ENCODE measurements around the gene PHLDA2. TPM values are rescaled to one million over a fixed set of nuclear protein-coding genes. Genes with fewer than 3 reads are reported as not detected.

The PHLDA2 gene
- polyA plus RNA-seq, 1 of the 3 experiments (the other 2 are of a cell fraction), result 23.6 TPM

DNA sequence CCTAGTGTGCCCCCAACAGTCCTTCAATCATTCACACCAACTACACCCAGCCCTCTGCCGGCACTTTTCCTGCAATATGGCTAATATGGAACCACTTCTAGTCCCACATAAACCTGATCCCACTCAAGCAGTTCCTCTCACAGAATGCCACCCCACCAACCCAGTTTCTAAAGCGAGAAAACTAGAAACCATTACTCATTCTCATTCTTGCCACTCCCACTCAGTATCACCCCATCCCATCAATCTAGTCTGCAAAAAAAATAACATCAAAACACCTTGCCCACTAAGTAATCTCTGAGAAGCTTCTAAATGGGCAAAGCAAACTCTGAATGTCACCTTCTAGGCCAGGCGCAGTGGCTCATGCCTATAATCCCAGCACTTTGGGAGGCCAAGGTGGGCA, 45.1 kb upstream of the PHLDA2 start (continued):
- TF ChIP-seq, protein P1, sequence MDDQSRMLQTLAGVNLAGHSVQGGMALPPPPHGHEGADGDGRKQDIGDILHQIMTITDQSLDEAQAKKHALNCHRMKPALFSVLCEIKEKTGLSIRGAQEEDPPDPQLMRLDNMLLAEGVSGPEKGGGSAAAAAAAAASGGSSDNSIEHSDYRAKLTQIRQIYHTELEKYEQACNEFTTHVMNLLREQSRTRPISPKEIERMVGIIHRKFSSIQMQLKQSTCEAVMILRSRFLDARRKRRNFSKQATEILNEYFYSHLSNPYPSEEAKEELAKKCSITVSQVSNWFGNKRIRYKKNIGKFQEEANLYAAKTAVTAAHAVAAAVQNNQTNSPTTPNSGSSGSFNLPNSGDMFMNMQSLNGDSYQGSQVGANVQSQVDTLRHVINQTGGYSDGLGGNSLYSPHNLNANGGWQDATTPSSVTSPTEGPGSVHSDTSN (IDR thresholded peaks at IDR 0.05), result no peak
- no peak for TF ChIP-seq EZH2phosphoT487 (IDR thresholded peaks at IDR 0.05; ENCODE audit: borderline replicate concordance, low read depth)
- no peak for TF ChIP-seq POLR2AphosphoS5 (IDR thresholded peaks at IDR 0.05; ENCODE audit: low read depth, low read length)

DNA sequence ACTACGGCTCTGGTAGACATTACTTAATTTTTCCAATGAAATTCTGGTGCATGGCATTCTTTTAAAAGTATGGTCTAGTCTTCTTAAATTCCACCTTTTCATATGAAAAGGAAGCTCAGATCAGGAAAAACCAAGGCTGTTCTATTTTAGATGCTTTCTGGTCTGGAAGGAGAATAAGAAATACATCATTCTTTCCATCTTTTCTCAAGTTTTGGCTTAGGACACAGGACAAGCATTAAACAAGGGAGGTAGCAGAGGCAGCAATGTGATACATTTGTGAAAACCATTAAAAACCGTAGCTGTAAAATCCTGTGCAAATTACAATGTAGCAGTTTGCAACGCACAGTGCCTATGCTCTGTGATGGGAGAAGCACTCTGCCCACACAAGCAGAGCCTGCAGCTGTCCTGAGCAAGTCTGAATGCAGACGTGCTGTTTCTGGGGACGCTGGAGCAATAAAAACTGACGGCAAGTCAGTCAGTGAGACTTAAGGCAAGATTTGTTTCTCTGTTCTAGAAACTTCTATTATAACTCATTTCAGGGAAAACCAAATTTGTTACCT, 39.2 kb upstream of the PHLDA2 start:
- ChIA-PET CTCF (interaction anchor here (1.0 to 2.8 kb wide), 6 partner anchors 37 to 123 kb away, joined by 3 to 12 read pairs (median 4); no protein-coding TSS in a partner anchor), POLR2A (no interaction called here)
- Histone ChIP-seq H3K4me3 (ENCODE audit: low read depth in 2 of 2, low read length in 1 of 2) (no peak overlapping the region), H3K27ac (ENCODE audit: low read depth in 2 of 2, low read length in 1 of 2) (no peak overlapping the region), H3K79me2 (ENCODE audit: insufficient read depth) (peaks cover 75% of the 10 kb centered on the region), H3F3A (replicated peaks; ENCODE audit: insufficient read depth) (no peaks in the 10 kb centered on the region), H3K9ac (no peak overlapping the region), H3K4me1 (ENCODE audit: control insufficient read depth in 1 of 2, insufficient read depth in 2 of 2, low read depth in 1 of 2, low read length in 1 of 2) (no peaks in the 10 kb centered on the region), H3K4me2 (no peak overlapping the region), H3K9me3 (no peaks in the 10 kb centered on the region), H2AFZ (ENCODE audit: low read depth) (no peak overlapping the region), H3K36me3 (replicated peaks in 1 of 2; ENCODE audit: control insufficient read depth in 1 of 2, insufficient read depth in 2 of 2, low read length in 1 of 2) (peaks cover 67 to 90% of the 10 kb centered on the region in 2 experiments), H3K9me2 (no peaks in the 10 kb centered on the region), H4K20me1 (ENCODE audit: insufficient read depth) (no peaks in the 10 kb centered on the region), H3K27me3 (ENCODE audit: insufficient read depth) (no peaks in the 10 kb centered on the region)
- no peak for DNase-seq
- WGBS (ENCODE audit: low lambda C conversion rate), result 84% methylated on average over 6 of the region's 6 CpGs
- no peak for TF ChIP-seq GATA2 (CRISPR knock-in tag; IDR thresholded peaks at IDR 0.05)
- TF ChIP-seq TEAD4 (IDR thresholded peaks at IDR 0.05; ENCODE audit: borderline replicate concordance, insufficient read depth), result no peak
- TF ChIP-seq POLR2AphosphoS5 (IDR thresholded peaks at IDR 0.05; ENCODE audit: low read depth, low read length), result no peak
- no peak for TF ChIP-seq RAD21 (IDR thresholded peaks at IDR 0.05; ENCODE audit: low read length)
- no peak for TF ChIP-seq FOXM1 (IDR thresholded peaks at IDR 0.05; ENCODE audit: low read depth)
- TF ChIP-seq RFX5 (IDR thresholded peaks at IDR 0.05; ENCODE audit: low read length), result no peak
- TF ChIP-seq, protein P2, sequence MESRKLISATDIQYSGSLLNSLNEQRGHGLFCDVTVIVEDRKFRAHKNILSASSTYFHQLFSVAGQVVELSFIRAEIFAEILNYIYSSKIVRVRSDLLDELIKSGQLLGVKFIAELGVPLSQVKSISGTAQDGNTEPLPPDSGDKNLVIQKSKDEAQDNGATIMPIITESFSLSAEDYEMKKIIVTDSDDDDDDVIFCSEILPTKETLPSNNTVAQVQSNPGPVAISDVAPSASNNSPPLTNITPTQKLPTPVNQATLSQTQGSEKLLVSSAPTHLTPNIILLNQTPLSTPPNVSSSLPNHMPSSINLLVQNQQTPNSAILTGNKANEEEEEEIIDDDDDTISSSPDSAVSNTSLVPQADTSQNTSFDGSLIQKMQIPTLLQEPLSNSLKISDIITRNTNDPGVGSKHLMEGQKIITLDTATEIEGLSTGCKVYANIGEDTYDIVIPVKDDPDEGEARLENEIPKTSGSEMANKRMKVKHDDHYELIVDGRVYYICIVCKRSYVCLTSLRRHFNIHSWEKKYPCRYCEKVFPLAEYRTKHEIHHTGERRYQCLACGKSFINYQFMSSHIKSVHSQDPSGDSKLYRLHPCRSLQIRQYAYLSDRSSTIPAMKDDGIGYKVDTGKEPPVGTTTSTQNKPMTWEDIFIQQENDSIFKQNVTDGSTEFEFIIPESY (IDR thresholded peaks at IDR 0.05; ENCODE audit: borderline replicate concordance, low read depth), result no peak
- TF ChIP-seq EZH2phosphoT487 (IDR thresholded peaks at IDR 0.05; ENCODE audit: borderline replicate concordance, low read depth), result no peak
- TF ChIP-seq GABPA (IDR thresholded peaks at IDR 0.05; ENCODE audit: low read depth), result no peak
- TF ChIP-seq ELF1 (IDR thresholded peaks at IDR 0.05), result no peak
- no peak for TF ChIP-seq JUND (IDR thresholded peaks at IDR 0.05)
- TF ChIP-seq, protein P3, sequence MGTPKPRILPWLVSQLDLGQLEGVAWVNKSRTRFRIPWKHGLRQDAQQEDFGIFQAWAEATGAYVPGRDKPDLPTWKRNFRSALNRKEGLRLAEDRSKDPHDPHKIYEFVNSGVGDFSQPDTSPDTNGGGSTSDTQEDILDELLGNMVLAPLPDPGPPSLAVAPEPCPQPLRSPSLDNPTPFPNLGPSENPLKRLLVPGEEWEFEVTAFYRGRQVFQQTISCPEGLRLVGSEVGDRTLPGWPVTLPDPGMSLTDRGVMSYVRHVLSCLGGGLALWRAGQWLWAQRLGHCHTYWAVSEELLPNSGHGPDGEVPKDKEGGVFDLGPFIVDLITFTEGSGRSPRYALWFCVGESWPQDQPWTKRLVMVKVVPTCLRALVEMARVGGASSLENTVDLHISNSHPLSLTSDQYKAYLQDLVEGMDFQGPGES (IDR thresholded peaks at IDR 0.05; ENCODE audit: low read depth, low read length), result no peak
- no peak for TF ChIP-seq EP300 (IDR thresholded peaks at IDR 0.05; ENCODE audit: borderline replicate concordance in 1 of 2, low read depth in 1 of 2, low read length in 1 of 2)
